ENCODE results near the gene PA2G4. TPM values are rescaled to one million over a fixed set of nuclear protein-coding genes. Genes with fewer than 3 reads are reported as not detected.
"Not testable (repeated sequence)": the region's sequence is repeated elsewhere in the genome, so short reads cannot be mapped to it uniquely, and the experiment has no call there.

Gene PA2G4
- total RNA-seq, result 10 to 100 TPM; 59.6 to 80.9 TPM
- long read RNA-seq, transcript PA2G4-201 (13 exons, 2,577 nt), result major isoform, 38 of 101 reads
- long read RNA-seq, partial matches to known transcripts, result 60 of 101 reads
- long read RNA-seq, other reads (novel, unspliced or antisense), result 3 of 101 reads

DNA sequence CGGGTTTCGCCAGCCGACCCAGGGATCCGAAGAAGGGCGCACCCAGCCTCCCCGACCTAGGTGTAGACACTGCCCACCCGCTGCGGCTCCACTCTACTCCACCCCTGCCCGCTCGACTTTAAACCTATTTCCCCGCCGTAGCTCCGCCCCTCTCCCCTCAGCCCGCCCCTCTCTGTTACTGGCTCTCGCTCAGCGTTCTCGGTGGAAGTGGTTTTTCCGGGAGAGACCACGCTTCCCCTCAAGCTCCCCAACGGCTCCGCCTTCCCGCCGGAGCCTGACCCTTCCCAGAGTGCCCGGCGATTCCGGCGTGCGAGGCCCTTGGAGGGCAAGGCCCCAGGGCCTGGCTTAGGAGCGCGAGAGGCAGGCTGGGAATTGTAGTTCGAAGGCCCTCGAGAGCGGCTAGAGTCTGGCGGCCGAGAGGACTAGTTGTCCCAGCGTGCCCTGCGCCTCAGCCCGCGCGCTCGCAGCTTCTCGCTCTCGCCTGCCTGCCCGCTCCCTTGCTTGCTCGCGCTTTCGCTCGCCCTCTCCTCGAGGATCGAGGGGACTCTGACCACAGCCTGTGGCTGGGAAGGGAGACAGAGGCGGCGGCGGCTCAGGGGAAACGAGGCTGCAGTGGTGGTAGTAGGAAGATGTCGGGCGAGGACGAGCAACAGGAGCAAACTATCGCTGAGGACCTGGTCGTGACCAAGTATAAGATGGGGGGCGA is at the start of gene PA2G4:
Gene PA2G4, plus strand, starts transcription at position 451 of the 706 bp plus-strand sequence. Its CDS starts 179 bp downstream, at position 630.
- intact Hi-C loops (cut with DNase I, micrococcal nuclease), result no loop called here
- DNase-seq (peak; percentile 97 to 99), ATAC-seq (peak; percentile 88)

DNA sequence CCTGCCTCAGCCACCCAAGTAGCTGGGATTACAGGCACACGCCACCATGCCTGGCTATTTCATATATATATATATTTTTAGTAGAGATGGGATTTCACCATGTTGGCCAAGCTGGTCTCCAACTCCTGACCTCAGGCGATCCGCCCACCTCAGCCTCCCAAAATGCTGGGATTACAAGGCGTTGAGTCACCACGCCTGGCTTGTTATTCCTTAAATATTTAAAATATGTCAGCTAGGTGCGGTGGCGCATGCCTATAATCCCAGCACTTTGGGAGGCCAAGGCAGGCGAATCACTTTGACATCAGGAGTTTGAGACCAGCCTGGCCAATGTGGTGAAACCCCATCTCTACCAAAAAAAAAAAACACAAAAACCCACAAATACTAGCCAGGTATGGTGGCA is 44.4 kb upstream of the PA2G4 start:
- intact Hi-C loops (cut with DNase I, micrococcal nuclease); DNase-seq; ATAC-seq: not testable (repeated sequence)

DNA sequence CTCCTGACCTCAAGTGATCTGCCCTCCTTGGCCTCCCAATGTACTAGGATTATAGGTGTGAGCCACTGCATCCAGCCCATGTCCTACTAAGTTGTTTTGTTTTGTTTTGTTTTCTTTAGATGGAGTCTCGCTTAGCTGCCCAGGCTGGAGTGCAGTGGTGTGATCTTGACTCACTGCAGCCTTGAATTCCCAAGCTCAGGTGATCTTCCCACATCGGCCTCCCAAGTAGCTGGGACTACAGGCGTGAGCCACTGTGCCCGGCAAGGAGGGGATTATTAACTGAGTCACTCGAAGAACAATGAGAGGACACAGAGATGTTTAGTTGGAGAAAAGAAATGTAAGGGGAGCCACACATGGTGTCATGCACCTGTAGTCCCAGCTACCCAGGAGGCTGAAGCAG is 42.4 kb upstream of the PA2G4 start:
- intact Hi-C loops (cut with DNase I, micrococcal nuclease), result no loop called here
- DNase-seq (no peak), ATAC-seq (no peak)

DNA sequence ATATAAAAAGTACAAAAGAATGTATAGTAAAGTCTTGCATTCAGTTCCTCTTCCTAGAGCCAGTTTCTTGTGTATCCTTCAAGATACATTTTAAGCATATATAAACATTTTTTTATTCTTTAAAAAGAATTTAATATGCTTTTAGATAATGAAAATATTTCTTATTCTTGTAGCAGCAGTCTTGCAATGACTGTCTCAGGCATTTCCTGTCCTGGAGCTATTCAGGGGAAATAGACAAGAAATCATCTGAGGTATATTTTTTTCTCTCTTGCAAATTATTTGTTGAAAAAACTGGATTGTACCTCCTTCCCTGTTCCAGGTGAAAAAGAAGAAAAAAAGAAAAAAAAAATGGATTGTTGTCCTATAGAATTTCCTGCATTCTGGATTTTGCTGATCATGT is 41.4 kb upstream of the PA2G4 start:
- intact Hi-C loops (cut with DNase I, micrococcal nuclease), result no loop called here
- ATAC-seq, result no peak
- no peak for DNase-seq

DNA sequence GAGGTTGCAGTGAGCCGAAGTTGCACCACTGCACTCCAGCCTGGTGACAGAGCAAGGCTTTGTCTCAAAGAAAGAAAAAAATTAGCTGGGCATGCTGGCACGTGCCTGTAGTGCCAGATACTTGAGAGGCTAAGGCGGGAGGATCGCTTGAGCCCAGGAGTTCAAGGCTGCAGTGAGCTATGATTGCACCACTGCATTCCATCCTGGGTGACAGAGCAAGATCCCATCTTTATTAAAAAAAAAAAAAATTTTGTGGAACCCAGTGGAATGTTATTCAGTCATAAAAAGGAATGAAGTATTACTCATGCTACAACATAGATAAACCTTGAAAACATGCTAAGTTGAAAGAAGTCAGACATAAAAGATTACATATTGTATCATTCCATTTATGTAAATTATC is 32.7 kb upstream of the PA2G4 start:
- DNase-seq (no peak), ATAC-seq (no peak)
- intact Hi-C loops (cut with DNase I, micrococcal nuclease), result no loop called here

DNA sequence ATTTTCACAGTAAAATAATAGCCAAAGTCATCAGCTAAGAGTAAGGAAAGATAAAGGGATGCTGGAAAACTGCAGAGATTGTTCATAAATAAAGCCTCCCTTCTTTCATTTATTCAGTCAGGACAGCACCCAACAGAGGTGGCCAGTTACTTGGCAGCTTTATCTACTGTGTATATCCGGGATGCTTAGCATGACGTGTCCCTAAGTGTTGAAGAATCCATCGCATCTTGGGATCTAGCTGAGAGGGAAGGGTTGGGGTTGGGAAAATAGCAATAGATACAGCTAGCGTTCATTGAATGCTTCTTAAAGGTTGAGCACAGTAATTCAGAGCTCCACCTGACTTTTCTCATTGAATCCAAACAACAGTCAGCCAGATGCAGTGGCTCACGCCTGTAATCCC is 30.0 kb upstream of the PA2G4 start:
- intact Hi-C loops (cut with DNase I, micrococcal nuclease), result no loop called here
- DNase-seq, result no peak
- ATAC-seq, result no peak

DNA sequence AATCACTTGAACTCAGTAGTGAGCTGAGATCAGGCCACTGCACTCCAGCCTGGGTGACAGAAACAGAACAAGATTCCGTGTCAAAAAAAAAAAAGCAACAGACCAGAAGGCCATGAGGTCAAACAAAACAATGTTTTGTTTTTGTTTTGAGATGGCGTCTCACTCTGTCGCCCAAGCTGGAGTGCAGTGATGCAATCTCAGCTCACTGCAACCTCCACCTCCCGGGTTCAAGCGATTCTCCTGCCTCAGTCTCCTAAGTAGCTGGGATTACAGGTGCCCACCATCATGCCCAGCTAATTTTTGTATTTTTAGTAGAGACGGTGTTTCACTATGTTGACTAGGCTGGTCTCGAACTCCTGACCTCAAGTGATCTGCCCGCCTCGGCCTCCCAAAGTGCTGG is 26.4 kb upstream of the PA2G4 start:
- intact Hi-C loops (cut with DNase I, micrococcal nuclease); ATAC-seq; DNase-seq: not testable (repeated sequence)

DNA sequence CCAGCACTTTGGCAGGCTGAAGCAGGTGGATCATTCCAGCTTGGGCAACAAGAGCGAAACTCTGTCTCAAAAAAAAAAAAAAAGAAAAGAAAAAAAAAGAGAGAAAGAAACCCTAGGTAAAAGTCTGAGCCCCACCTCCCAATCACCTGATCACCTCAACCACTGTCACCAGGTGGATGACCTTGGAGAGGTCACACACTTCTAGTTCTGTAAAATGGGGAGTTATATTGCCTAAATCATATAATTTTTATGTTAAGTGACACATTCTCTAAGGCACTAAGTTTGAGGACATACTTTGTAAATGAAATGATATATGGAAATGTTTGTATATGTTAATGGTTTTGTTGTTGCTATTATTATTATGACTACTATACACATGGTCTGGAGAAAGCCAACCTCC is 25.9 kb upstream of the PA2G4 start:
- intact Hi-C loops (cut with DNase I, micrococcal nuclease), result no loop called here

DNA sequence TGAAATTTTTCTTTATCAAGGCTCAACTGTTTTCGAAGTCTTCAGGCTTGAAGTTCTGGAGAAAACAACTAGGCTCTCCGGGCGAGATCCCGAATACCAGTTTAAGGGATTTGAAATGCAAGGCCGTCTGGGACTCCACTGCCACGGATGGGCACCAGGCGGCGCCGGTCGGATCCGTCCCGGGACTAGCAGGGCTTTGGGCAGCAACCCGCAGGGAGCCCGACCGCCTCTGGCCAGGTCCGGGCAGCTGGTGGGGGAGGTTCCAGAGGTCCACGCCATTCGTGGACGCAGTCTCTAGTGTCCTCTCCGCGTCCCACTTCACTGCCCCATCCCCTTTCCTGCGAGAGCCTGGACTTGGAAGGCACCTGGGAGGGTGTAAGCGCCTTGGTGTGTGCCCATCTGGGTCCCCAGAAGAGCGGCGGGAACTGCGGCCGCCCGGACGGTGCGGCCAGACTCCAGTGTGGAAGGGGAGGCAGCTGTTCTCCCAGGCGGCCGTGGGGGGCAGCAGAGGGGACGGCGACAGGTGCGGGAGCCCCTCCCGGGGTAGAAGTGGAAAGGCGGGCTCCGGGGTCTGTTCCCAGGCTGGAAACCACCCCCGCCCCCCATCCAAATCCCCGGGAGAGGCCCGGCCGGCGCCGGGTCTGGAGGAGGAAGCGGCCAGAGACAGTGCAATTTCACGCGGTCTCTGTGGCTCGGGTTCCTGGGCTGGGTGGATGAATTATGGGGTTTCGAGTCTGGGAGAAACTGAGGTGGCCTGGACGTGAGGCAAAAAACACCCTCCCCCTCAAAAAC is 25.2 kb upstream of the PA2G4 start:
- ATAC-seq, result peak; percentile 53
- intact Hi-C loops (cut with DNase I, micrococcal nuclease), result no loop called here
- peak; percentile 86 to 94 for DNase-seq

More for the DNA sequence above, 25.9 kb upstream of the PA2G4 start:
- no peak for ATAC-seq
- DNase-seq, result no peak

DNA sequence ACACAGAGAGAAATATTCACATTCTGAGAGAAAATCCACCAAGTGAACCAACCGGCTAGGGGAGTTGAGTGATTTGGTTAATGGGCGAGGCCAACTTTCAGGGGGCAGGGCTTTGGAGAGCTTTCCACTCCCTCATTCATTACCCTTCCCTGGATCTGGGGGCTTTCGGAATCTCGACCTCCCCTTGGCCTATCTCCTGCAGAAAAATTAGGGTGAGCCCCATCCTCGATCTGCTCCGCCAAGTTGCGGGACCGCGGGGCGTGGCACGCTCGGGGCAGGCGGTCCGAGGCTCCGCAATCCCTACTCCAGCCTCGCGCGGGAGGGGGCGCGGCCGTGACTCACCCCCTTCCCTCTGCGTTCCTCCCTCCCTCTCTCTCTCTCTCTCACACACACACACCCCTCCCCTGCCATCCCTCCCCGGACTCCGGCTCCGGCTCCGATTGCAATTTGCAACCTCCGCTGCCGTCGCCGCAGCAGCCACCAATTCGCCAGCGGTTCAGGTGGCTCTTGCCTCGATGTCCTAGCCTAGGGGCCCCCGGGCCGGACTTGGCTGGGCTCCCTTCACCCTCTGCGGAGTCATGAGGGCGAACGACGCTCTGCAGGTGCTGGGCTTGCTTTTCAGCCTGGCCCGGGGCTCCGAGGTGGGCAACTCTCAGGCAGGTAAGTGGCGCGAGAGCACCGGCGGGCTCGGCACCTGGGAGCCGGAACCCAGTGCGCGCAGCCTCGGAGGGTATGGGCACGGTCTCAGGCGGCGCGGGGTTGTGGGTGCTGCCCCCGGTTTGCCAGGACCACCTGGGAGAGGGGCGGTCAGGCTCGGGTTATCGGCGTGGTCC is 24.4 kb upstream of the PA2G4 start, which contains the start of gene ERBB3:
Gene ERBB3, plus strand, starts transcription at position 443 of the 833 bp plus-strand sequence. Its CDS starts 136 bp downstream, at position 579.
- intact Hi-C loops (cut with DNase I, micrococcal nuclease), result no loop called here
- DNase-seq, result peak; percentile 86 to 87
- peak; percentile 73 for ATAC-seq

DNA sequence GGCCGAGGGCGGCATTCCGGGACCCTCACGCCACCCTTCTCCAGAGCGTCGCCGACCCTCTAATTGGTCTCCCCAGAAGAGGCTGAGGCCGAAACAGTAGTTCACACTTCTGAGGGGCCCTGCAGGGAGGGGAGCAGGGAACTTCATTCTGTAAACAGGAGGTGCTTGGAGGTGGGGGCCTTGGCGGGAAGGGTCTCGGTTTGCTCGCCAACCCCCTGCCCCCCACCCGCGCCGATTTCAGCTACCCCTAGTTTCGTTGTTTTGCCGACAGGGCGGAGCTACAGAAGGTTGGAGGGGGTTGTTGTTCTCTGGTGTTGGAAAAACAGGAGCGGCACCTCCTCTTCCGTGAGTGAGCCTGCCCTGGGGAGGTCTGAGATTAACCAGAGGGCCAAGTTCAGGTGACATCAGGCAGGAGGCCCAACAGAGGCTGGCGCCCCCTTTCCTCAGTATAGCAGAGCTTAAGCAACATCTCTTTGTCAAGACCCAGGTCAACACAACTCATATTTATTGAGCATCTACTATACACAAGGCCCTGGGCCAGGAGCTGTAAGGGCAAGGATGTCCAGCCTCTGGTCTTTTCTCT is 23.7 kb upstream of the PA2G4 start:
- DNase-seq (peak; percentile 76 to 83), ATAC-seq (peak; percentile 62)
- intact Hi-C loops (cut with DNase I, micrococcal nuclease), result no loop called here

DNA sequence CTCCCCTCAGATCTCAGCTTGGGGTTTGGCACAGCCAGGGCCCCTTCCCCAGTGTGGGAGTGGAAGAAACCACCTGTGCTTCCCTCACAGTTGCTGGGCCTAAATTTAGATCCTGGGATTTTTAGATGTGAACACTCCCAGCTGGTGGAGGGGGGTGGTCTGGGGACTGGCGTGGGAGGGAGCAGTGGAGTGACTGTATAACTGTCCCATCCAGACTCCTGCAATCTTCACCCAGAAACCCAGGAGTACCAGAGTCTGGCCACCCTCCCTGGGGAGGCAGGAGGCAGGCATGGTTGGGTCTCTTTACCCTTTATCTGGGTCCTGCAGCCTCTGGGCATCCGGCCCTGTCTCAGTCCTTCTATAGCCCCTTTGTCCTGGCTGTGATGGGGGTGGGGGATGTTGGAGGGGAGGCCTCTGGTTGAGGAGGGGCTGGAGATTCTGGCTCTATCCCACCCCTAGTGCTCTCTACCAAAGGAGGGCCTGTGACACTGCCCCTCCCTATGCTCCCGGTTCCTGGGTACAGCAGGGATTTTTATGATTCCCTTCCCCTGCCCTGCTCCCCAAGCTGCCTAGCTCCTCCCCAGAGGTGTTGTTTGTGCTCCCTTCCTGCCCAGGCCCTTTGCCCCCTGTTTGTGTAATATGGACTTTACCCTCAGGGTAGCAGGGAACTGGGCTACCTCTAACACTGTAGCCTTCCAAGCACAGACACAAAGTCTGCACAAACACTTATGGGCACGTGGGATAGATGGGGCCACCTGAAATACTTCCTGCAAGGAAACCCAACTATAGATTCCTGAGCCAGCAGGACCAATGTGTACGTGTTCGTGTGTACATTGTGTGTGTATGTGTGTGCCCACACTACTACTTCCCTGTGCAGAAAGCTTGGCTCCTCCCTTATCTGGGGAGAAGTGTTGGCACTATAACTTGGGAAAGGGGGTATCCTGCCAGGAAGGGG is 22.7 kb upstream of the PA2G4 start:
- DNase-seq (peak; percentile 74 to 90), ATAC-seq (peak; percentile 62)

DNA sequence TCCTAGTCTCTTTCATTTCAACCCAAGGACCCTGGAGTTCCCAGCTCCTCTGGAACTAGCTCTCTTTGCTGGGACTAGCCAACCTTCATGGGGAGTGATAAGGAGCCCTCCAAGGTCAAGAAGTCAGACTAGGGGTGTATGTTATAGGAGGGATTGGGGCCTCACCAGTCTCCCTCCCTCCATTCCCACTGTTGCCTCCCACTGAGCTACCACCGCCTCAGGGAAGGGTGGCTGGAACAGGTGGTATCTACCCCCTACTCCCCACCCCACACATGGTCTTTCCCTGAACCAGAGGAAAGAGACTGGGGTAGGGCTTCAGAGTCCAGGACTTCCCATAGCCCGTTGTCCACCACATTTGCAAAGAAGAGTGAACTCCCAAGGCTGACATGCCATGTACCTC is 22.0 kb upstream of the PA2G4 start:
- DNase-seq, result no peak
- intact Hi-C loops (cut with DNase I, micrococcal nuclease), result no loop called here

More for the DNA sequence above, 22.7 kb upstream of the PA2G4 start:
- intact Hi-C loops (cut with DNase I, micrococcal nuclease), result no loop called here

DNA sequence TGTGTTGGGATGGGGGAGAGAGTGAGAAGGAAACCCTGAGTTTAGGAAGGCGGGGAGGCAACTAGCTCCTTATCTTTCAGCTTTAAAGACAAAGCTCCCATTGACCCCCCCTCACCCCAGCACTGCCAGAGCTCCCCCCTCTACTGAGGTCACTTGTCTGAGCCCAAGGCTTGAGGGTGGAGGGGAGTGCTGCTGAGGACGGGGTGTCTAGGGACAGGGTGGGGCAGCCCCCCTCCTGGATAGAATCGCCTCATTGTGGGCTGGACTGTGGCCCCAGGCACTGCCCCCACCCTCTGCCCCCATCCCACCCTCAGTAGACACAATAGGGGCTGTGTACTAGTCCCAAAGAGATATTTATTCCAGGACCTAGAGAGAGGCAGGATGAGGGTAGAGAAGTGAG is 21.4 kb upstream of the PA2G4 start:
- intact Hi-C loops (cut with DNase I, micrococcal nuclease), result no loop called here
- ATAC-seq (no peak), DNase-seq (no peak)

More for the DNA sequence above, 22.0 kb upstream of the PA2G4 start:
- ATAC-seq, result no peak

DNA sequence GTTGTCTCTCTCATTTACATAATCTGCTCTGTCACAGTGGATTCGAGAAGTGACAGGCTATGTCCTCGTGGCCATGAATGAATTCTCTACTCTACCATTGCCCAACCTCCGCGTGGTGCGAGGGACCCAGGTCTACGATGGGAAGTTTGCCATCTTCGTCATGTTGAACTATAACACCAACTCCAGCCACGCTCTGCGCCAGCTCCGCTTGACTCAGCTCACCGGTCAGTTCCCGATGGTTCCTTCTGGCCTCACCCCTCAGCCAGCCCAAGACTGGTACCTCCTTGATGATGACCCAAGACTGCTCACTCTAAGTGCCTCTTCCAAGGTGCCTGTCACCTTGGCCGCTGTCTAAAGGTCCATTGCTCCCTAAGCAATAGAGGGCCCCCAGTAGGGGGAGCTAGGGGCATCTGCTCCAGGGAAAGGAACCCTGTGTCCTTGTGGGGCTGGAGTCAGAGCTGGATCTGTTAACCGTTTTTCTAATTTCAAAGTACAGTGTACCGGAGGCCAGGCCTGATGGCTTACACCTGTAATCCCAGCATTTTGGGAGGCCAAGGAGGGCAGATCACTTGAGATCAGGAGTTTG is 19.3 kb upstream of the PA2G4 start:
- intact Hi-C loops (cut with DNase I, micrococcal nuclease), result no loop called here
- ATAC-seq (no peak), DNase-seq (peak; percentile 45 to 47)

DNA sequence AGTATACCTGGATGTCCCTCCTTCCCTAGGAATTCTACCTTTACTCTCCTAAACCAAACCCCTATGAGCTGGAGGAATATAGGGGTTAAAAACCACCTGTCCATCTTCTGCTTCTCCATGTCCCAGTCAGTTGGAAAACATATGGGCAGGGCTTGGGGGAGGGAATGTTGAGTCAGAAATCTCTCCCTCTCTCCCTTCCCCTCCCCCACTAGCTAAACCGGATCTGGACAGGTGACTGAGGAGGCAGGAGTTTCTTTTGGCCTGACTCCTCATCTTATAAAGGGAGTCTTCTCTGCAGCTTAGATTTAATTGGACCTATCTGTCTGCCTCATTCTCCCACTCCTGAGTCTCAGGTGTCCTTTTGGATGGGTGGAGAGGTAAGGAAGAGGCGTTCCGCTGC is 18.3 kb upstream of the PA2G4 start:
- peak; percentile 12 for ATAC-seq
- DNase-seq, result peak; percentile 50 to 59
- intact Hi-C loops (cut with DNase I, micrococcal nuclease), result no loop called here

DNA sequence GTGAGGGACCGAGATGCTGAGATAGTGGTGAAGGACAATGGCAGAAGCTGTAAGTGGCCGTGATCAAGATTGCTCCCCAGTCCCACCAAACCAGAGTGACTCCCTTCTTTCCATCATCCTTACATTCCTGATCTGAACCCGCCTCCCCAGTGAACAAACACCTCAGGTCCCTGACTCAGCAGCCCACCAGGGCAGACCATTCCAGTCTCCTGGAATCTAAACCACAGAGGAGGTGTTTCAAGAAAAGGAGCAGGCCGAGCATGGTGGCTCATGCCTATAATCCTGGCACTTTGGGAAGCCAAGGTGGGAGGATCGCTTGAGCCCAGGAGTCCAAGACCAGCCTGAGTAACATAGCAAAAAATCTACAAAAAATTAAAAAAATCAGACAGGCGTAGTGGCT is 17.8 kb upstream of the PA2G4 start:
- DNase-seq (no peak), ATAC-seq (no peak)
- intact Hi-C loops (cut with DNase I, micrococcal nuclease), result no loop called here
